HTR-8/SVneo (cell line): Measurements from ENCODE around the gene NMT1.
A peak's percentile ranks its signal among the peaks of the same experiment; 100 is the strongest.
"Not testable (repeated sequence)": the region's sequence is repeated elsewhere in the genome, so short reads cannot be mapped to it uniquely, and the experiment has no call there.

Source experiments
- DNase-seq: peaks from one replicate; pipeline ENCODE4 v3.0.0; 2011; ENCODE audit warnings: low spot score, mixed read lengths; ENCODE audit not compliant: insufficient read length
- FAIRE-seq: peaks from 2 replicates; lab custom pipeline; 2011; peaks lifted over from hg19 to GRCh38; lab: Jason Lieb, UNC

The NMT1 gene

GRCh38 chr17:45115015-45115625 is 54.0 kb downstream of the NMT1 start:
- FAIRE-seq (no peak), DNase-seq (no peak)

- DNase-seq (no peak), FAIRE-seq (peak; percentile 88)
Observed at GRCh38 chr17:45115871-45116270, 54.8 kb downstream of the NMT1 start.

GRCh38 chr17:45116434-45117016 is 55.4 kb downstream of the NMT1 start:
- no peak for DNase-seq

GRCh38 chr17:45117334-45117733 is 56.2 kb downstream of the NMT1 start:
- FAIRE-seq (peak; percentile 87), DNase-seq (no peak)

More at GRCh38 chr17:45116434-45117016, 55.4 kb downstream of the NMT1 start:
- no peak for FAIRE-seq

GRCh38 chr17:45117848-45118646 is 56.9 kb downstream of the NMT1 start:
- DNase-seq (no peak), FAIRE-seq (no peak)

GRCh38 chr17:45118691-45119090 is 57.6 kb downstream of the NMT1 start:
- FAIRE-seq (no peak), DNase-seq (no peak)

- no peak for FAIRE-seq
- DNase-seq = no peak
Observed at GRCh38 chr17:45119964-45120363, 58.8 kb downstream of the NMT1 start.

- FAIRE-seq = no peak
Observed at GRCh38 chr17:45120558-45120957, 59.4 kb downstream of the NMT1 start.

GRCh38 chr17:45121055-45121454 is 59.9 kb downstream of the NMT1 start:
- no peak for DNase-seq
- no peak for FAIRE-seq

More at GRCh38 chr17:45120558-45120957, 59.4 kb downstream of the NMT1 start:
- no peak for DNase-seq

- peak; percentile 78 for FAIRE-seq
- no peak for DNase-seq
Observed at GRCh38 chr17:45123076-45123770, 62.1 kb downstream of the NMT1 start.

- peak; percentile 99 for FAIRE-seq
- DNase-seq = peak; percentile 99
Observed at GRCh38 chr17:45123930-45124796, 63.0 kb downstream of the NMT1 start.

GRCh38 chr17:45124797-45125122 is 63.6 kb downstream of the NMT1 start:
- DNase-seq = not testable (repeated sequence)

GRCh38 chr17:45125509-45125908 is 64.4 kb downstream of the NMT1 start:
- no peak for DNase-seq
- FAIRE-seq = peak; percentile 64

More at GRCh38 chr17:45124797-45125122, 63.6 kb downstream of the NMT1 start:
- FAIRE-seq = not testable (repeated sequence)

- no peak for DNase-seq
Observed at GRCh38 chr17:45127207-45127547, 66.1 kb downstream of the NMT1 start.

GRCh38 chr17:45127548-45128300 is 66.6 kb downstream of the NMT1 start:
- peak; percentile 99 for FAIRE-seq
- DNase-seq = peak; percentile 71

More at GRCh38 chr17:45127207-45127547, 66.1 kb downstream of the NMT1 start:
- FAIRE-seq = no peak

- no peak for DNase-seq
- no peak for FAIRE-seq
Observed at GRCh38 chr17:45128331-45128730, 67.2 kb downstream of the NMT1 start.

GRCh38 chr17:45128989-45129388 is 67.9 kb downstream of the NMT1 start:
- no peak for FAIRE-seq
- DNase-seq = no peak

- FAIRE-seq (no peak), DNase-seq (no peak)
Observed at GRCh38 chr17:45129426-45129939, 68.4 kb downstream of the NMT1 start.
